PC-9 (cell line): ENCODE results near the gene CAGE1. TPM values are rescaled to one million over a fixed set of nuclear protein-coding genes. Genes with fewer than 3 reads are reported as not detected.
A peak's percentile ranks its signal among the peaks of the same experiment; 100 is the strongest.
"Not testable (repeated sequence)": the region's sequence is repeated elsewhere in the genome, so short reads cannot be mapped to it uniquely, and the experiment has no call there.

Experiments used
- BruUV-seq: library from RNA; stranded (reverse); fragments of 400-500 nt; replicated peaks from 2 replicates; lab custom pipeline; 2021; lab: Mats Ljungman, UMichigan
- CTCF ChIA-PET: fragments of 300-600 bp; sonication (Branson Sonifier 250); formaldehyde crosslinking; loops from one replicate; lab custom pipeline; 2022; ENCODE audit warnings: antibody characterized with exemption; lab: Charles Lee
- POLR2A ChIA-PET: fragments of 300-600 bp; sonication (Branson Sonifier 250); formaldehyde crosslinking; loops from one replicate; lab custom pipeline; 2022; ENCODE audit warnings: antibody characterized with exemption; ENCODE audit not compliant: unreplicated experiment; lab: Charles Lee
- DNase-seq, 2 experiments: peaks; one replicate each; pipeline versions ENCODE4 v3.0.0 to v3.0.0-alpha.2; 2015 to 2022; ENCODE audit warnings: mixed read lengths in 1 of 2
- H2AFZ ChIP-seq: fragments of 200-600 bp; sonication (generic); 2 replicates; pipeline ENCODE4 v1.8.1; 2017; ENCODE audit warnings: antibody characterized with exemption
- H3F3A ChIP-seq: fragments of 200-600 bp; sonication (generic); 2 replicates; pipeline ENCODE4 v1.8.1; 2017; ENCODE audit warnings: antibody characterized with exemption, mild to moderate bottlenecking, low read depth; ENCODE audit not compliant: insufficient read depth
- H3K27ac ChIP-seq: fragments of 200-600 bp; sonication (generic); 2 replicates; pipeline ENCODE4 v1.6.1; 2016; ENCODE audit warnings: mixed run types
- H3K27me3 ChIP-seq: fragments of 200-600 bp; sonication (generic); 2 replicates; pipeline ENCODE4 v1.6.1; 2016; ENCODE audit warnings: low read depth, mixed run types; ENCODE audit not compliant: insufficient read depth
- H3K36me3 ChIP-seq: fragments of 200-600 bp; sonication (generic); 2 replicates; pipeline ENCODE4 v1.6.1; 2016; ENCODE audit warnings: low read depth, mixed run types
- H3K4me1 ChIP-seq: fragments of 200-600 bp; sonication (generic); replicated peaks from 2 replicates; pipeline ENCODE4 v1.6.1; 2016; ENCODE audit warnings: mixed run types; ENCODE audit not compliant: insufficient read depth
- H3K4me2 ChIP-seq: fragments of 200-600 bp; sonication (generic); 2 replicates; pipeline ENCODE4 v1.6.1; 2017; ENCODE audit warnings: mixed run types
- H3K4me3 ChIP-seq: fragments of 200-600 bp; sonication (generic); 2 replicates; pipeline ENCODE4 v1.6.1; 2016; ENCODE audit warnings: mixed run types
- H3K79me2 ChIP-seq: fragments of 200-600 bp; sonication (generic); 2 replicates; pipeline ENCODE4 v1.6.1; 2017; ENCODE audit warnings: low read depth, mixed run types
- H3K9me2 ChIP-seq: fragments of 200-600 bp; sonication (generic); 2 replicates; pipeline ENCODE4 v1.8.1; 2017; ENCODE audit warnings: mild to moderate bottlenecking; ENCODE audit not compliant: insufficient read depth
- H3K9me3 ChIP-seq: fragments of 200-600 bp; sonication (generic); 2 replicates; pipeline ENCODE4 v1.8.1; 2016; ENCODE audit warnings: low read depth; ENCODE audit not compliant: insufficient read depth
- H4K20me1 ChIP-seq: fragments of 200-600 bp; sonication (generic); 2 replicates; pipeline ENCODE4 v1.8.1; 2017; ENCODE audit not compliant: insufficient read depth
- EZH2 ChIP-seq: fragments of 200-600 bp; sonication (generic); IDR thresholded peaks from 2 replicates; pipeline ENCODE4 v1.8.0; 2017; ENCODE audit warnings: antibody characterized with exemption, low read depth
- intact Hi-C: fragments of 100-400 bp; cut with micrococcal nuclease; formaldehyde crosslinking; loops from one replicate; pipeline ENCODE4 v1.10.0; 2022; ENCODE audit not compliant: unreplicated experiment
- total RNA-seq: library from RNA; stranded (reverse); gene quantifications from 2 replicates; pipeline ENCODE4 v1.2.3, GENCODE V29; 2021
- TF ChIP-seq, protein P1 (sequence below): fragments of 200-600 bp; sonication (generic); conservative IDR thresholded peaks from 2 replicates; pipeline ENCODE4 v1.6.1; 2017; ENCODE audit warnings: mixed run types, antibody characterized with exemption, mild to moderate bottlenecking, moderate library complexity

Gene CAGE1
- total RNA-seq, 1 experiment from 2014 or later = 0.13 TPM

DNA sequence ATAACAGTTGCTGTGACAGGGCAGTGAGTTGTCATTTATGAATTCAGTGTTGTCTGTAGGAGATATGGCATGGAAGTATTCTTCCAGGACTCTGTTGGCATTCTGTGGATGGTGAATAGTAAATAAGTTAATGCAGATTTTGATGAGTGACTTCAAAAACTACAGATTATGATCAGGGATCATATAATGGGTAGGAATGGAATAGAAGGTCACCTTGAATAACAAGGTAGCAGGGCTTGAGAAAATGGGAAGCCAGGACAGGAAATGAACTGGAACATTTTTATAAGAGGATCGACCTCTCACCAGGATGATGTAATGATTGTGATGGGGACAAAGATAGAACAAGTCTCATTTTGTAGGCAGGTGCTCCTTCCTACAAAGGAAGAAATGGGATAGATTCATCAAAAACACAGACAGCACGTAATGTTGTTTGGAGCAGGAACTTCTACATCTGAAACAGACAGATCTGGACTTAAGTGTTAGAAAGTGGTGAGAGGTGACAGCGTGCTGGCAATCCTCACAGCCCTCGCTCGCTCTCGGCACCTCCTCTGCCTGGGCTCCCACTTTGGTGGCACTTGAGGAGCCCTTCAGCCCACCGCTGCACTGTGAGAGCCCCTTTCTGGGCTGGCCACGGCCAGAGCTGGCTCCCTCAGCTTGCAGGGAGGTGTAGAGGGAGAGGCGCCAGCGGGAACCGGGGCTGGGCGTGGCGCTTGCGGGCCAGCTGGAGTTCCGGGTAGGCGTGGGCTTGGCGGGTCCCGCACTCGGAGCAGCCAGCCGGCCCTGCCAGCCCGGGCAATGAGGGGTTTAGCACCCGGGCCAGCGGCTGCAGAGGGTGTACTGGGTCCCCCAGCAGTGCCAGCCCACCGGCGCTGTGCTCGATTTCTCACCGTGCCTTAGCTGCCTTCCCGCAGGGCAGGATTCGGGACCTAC is 45.7 kb downstream of the CAGE1 start:
- no peak for TF ChIP-seq EZH2
- TF ChIP-seq, protein P1, sequence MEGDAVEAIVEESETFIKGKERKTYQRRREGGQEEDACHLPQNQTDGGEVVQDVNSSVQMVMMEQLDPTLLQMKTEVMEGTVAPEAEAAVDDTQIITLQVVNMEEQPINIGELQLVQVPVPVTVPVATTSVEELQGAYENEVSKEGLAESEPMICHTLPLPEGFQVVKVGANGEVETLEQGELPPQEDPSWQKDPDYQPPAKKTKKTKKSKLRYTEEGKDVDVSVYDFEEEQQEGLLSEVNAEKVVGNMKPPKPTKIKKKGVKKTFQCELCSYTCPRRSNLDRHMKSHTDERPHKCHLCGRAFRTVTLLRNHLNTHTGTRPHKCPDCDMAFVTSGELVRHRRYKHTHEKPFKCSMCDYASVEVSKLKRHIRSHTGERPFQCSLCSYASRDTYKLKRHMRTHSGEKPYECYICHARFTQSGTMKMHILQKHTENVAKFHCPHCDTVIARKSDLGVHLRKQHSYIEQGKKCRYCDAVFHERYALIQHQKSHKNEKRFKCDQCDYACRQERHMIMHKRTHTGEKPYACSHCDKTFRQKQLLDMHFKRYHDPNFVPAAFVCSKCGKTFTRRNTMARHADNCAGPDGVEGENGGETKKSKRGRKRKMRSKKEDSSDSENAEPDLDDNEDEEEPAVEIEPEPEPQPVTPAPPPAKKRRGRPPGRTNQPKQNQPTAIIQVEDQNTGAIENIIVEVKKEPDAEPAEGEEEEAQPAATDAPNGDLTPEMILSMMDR = no peak
- no peak overlapping the region for H3K4me3 ChIP-seq
- H3K4me2 ChIP-seq = no peak overlapping the region
- no peaks in the 10 kb centered on the region for H4K20me1 ChIP-seq
- H3K4me1 ChIP-seq = peaks cover 26% of the 10 kb centered on the region
- no peak for DNase-seq
- ChIA-PET POLR2A (no interaction called here), CTCF (no interaction called here)
- H3K79me2 ChIP-seq = peaks cover 3% of the 10 kb centered on the region; the same call in 1 of the 2 replicates
- peaks cover 11% of the 10 kb centered on the region; the same call in 1 of the 2 replicates for H3K9me3 ChIP-seq
- intact Hi-C loops = no loop called here
- BruUV-seq = no TSS peak
- H3F3A ChIP-seq = peaks cover 12% of the 10 kb centered on the region; the same call in 1 of the 2 replicates
- no peaks in the 10 kb centered on the region for H3K36me3 ChIP-seq
- H3K9me2 ChIP-seq = no peaks in the 10 kb centered on the region
- H3K27ac ChIP-seq = no peak overlapping the region
- H2AFZ ChIP-seq = no peak overlapping the region
- no peaks in the 10 kb centered on the region for H3K27me3 ChIP-seq

GRCh38 chr6:7341989-7342742 is 47.4 kb downstream of the CAGE1 start:
- intact Hi-C loops = no loop called here
- no peak overlapping the region for H3K4me3 ChIP-seq
- no peaks in the 10 kb centered on the region for H3K36me3 ChIP-seq
- peak in 1 of 2 experiments; percentile 37 for DNase-seq
- peaks cover 12% of the 10 kb centered on the region for H3K4me1 ChIP-seq
- POLR2A ChIA-PET = no interaction called here
- CTCF ChIA-PET = no interaction called here
- peaks cover 3% of the 10 kb centered on the region; the same call in 1 of the 2 replicates for H3K79me2 ChIP-seq
- no peak for TF ChIP-seq EZH2
- TF ChIP-seq, protein P1 = no peak
- no peak overlapping the region for H3K4me2 ChIP-seq
- H3K27ac ChIP-seq = no peak overlapping the region
- no peaks in the 10 kb centered on the region for H3K27me3 ChIP-seq
- no peak overlapping the region for H2AFZ ChIP-seq
- BruUV-seq = no TSS peak
- H3K9me2 ChIP-seq = no peaks in the 10 kb centered on the region
- H3F3A ChIP-seq = peaks cover 6% of the 10 kb centered on the region; the same call in 1 of the 2 replicates
- H3K9me3 ChIP-seq = peaks cover 11% of the 10 kb centered on the region; the same call in 1 of the 2 replicates
- no peaks in the 10 kb centered on the region for H4K20me1 ChIP-seq

DNA sequence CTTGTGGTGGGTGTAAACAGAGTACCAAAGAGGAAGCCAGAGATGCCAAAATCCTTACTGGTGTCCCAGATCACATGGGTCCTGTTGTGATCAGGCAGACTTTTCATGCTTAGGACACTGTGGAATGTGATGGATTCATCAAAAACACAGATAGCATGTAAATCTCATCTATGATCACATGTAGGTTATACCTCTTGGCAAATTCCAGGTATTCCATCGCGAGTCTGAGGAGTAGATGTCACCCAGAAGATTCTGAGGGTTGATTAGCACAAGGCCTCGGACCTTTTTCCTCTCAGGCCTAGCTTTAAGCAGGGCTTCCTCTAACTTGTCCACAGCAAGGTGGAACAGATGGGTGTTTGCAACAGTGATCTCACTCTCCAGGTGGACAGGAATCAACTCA is 48.3 kb downstream of the CAGE1 start:
- Histone ChIP-seq H3K79me2 (peaks cover under 1% of the 10 kb centered on the region; the same call in 1 of the 2 replicates), H2AFZ (no peak overlapping the region), H3K36me3 (no peaks in the 10 kb centered on the region), H3K27ac (no peak overlapping the region), H3K9me2 (no peaks in the 10 kb centered on the region), H3K4me3 (no peak overlapping the region), H4K20me1 (no peaks in the 10 kb centered on the region), H3K27me3 (no peaks in the 10 kb centered on the region), H3K4me2 (no peak overlapping the region), H3F3A (no peaks in the 10 kb centered on the region), H3K9me3 (peaks cover 11% of the 10 kb centered on the region; the same call in 1 of the 2 replicates), H3K4me1 (0 out of 2 replicates have a peak, but pooled peaks cover 5% of the 10 kb centered on the region)
- no TSS peak for BruUV-seq
- no peak for DNase-seq
- ChIA-PET CTCF (no interaction called here), POLR2A (no interaction called here)
- intact Hi-C loops = no loop called here
- TF ChIP-seq EZH2 = no peak
- TF ChIP-seq, protein P1 = no peak

DNA sequence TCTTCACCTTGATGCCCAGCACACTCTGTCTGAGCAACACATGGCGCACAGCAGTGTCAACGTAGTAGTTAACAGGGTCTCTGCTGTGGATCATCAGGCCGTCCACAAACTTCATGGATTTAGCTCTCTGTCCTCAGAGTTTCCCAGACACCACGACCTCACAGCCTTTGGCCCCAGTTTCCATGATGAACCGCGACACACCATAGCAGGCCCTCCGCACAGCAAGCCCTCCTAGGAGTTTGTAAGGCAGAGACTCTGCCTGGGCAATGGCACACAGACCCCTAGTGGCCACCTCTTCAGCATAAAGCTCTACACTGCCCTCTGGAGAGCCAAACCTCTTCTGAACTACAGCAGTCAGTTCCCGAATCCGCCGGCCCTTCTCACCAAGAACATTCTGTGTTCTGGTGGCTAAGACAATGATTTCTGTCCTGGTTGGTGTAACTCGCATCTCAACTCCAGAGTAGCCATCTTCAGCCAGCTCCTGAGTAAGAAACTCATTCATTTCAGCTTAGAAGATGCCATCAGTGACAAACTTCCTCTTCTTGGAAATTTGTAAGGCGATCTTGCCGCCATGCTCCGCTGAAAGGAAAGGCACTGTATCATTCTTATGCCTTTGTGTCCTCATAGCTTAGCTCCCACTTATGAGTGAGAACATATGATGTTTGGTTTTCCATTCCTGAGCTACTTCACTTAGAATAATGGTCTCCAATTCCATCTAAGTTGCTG is 50.4 kb downstream of the CAGE1 start:
- POLR2A ChIA-PET, H3K79me2 ChIP-seq, H4K20me1 ChIP-seq, H3K27ac ChIP-seq, H3K9me2 ChIP-seq, H3F3A ChIP-seq, H3K4me1 ChIP-seq, H3K27me3 ChIP-seq, DNase-seq, H2AFZ ChIP-seq, H3K4me3 ChIP-seq, CTCF ChIA-PET, H3K36me3 ChIP-seq, intact Hi-C loops, H3K4me2 ChIP-seq, BruUV-seq: not testable (repeated sequence)
- peaks cover 11% of the 10 kb centered on the region; the same call in 1 of the 2 replicates for H3K9me3 ChIP-seq
